Testis (tissue), 2 donors: ENCODE measurements around the gene CD69.

ENCODE experiments used
- POLR2A ChIP-seq: fragments of 450-650 bp; IDR thresholded peaks from one replicate; pipeline ENCODE4 v1.6.1; 2017; ENCODE audit warnings: antibody characterized with exemption, mild to moderate bottlenecking, moderate library complexity
- TF ChIP-seq, protein P1 (sequence below), 3 experiments: fragments of 450-650 bp in 2 of 3; fragments of 200-600 bp in 1 of 3; sonication (generic) in 1 of 3; IDR thresholded peaks; one replicate each; pipeline ENCODE4 v1.5.1; 2016 to 2019; ENCODE audit warnings: antibody characterized with exemption in 3 of 3, mild to moderate bottlenecking in 2 of 3, moderate library complexity in 1 of 3

DNA sequence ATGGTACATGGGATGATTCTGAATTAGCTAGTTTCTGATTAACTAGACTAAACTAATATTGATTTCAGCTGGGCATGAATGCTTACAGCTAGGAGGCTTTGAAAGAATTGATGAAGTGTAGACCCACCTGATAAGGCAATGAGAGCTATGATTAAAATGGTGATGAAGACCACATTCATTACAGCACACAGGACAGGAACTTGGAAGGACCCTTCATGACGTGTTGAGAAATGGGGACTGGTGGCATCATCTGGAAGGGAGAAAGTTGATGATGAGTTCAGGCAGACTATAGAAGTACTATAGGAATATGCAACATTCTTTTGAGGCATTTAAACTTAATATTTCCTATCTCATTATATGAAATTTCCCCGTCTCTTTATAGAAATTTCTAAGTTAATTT lies 4.5 kb downstream of the CD69 start:
- TF ChIP-seq, protein P1, sequence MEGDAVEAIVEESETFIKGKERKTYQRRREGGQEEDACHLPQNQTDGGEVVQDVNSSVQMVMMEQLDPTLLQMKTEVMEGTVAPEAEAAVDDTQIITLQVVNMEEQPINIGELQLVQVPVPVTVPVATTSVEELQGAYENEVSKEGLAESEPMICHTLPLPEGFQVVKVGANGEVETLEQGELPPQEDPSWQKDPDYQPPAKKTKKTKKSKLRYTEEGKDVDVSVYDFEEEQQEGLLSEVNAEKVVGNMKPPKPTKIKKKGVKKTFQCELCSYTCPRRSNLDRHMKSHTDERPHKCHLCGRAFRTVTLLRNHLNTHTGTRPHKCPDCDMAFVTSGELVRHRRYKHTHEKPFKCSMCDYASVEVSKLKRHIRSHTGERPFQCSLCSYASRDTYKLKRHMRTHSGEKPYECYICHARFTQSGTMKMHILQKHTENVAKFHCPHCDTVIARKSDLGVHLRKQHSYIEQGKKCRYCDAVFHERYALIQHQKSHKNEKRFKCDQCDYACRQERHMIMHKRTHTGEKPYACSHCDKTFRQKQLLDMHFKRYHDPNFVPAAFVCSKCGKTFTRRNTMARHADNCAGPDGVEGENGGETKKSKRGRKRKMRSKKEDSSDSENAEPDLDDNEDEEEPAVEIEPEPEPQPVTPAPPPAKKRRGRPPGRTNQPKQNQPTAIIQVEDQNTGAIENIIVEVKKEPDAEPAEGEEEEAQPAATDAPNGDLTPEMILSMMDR (IDR thresholded peaks at IDR 0.05), result no peak
- no peak for TF ChIP-seq POLR2A
